Right lobe of liver (tissue), 4 donors: Measurements from ENCODE around the gene SEBOX.

Source experiments
- POLR2A ChIP-seq: fragments of 450-650 bp; IDR thresholded peaks from one replicate; pipeline ENCODE4 v1.6.1; 2017; ENCODE audit warnings: antibody characterized with exemption, mild to moderate bottlenecking
- TF ChIP-seq, protein P1 (sequence below), 4 donors: fragments of 200-600 bp in 3 of 4; fragments of 450-650 bp in 1 of 4; IDR thresholded peaks; one replicate each; pipeline versions ENCODE4 v1.5.1 to v1.8.0; 2016 to 2022; ENCODE audit warnings: antibody characterized with exemption in 4 of 4, mild to moderate bottlenecking in 2 of 4
- donor health status: DM: no; HTN: no; CAD: no.
- donor health status: DM: no; HTN: no; CAD: no.
- donor health status: DM: no; HTN: yes; CAD: no.

GRCh38 chr17:28381141-28381825, 16.3 kb upstream of the SEBOX start:
- TF ChIP-seq, protein P1, sequence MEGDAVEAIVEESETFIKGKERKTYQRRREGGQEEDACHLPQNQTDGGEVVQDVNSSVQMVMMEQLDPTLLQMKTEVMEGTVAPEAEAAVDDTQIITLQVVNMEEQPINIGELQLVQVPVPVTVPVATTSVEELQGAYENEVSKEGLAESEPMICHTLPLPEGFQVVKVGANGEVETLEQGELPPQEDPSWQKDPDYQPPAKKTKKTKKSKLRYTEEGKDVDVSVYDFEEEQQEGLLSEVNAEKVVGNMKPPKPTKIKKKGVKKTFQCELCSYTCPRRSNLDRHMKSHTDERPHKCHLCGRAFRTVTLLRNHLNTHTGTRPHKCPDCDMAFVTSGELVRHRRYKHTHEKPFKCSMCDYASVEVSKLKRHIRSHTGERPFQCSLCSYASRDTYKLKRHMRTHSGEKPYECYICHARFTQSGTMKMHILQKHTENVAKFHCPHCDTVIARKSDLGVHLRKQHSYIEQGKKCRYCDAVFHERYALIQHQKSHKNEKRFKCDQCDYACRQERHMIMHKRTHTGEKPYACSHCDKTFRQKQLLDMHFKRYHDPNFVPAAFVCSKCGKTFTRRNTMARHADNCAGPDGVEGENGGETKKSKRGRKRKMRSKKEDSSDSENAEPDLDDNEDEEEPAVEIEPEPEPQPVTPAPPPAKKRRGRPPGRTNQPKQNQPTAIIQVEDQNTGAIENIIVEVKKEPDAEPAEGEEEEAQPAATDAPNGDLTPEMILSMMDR (IDR thresholded peaks at IDR 0.05), result peak; percentile 39 to 65 (median 43)
- TF ChIP-seq POLR2A, result no peak
